HEK293 (cell line): Measurements from ENCODE around the gene FXYD4.

Source experiments
- CTCF ChIA-PET: fragments of 350-600 bp; formaldehyde crosslinking; extraction: SDS; loops from one replicate; lab custom pipeline; 2021; ENCODE audit warnings: antibody characterized with exemption; lab: Yijun Ruan, JAX
- POLR2A ChIA-PET: fragments of 300-600 bp; formaldehyde crosslinking; extraction: SDS; loops from one replicate; lab custom pipeline; 2020; ENCODE audit warnings: antibody characterized with exemption, inconsistent platforms; lab: Yijun Ruan, JAX
- H3K27ac ChIP-seq: fragments of 200-500 bp; sonication (Bioruptor generic); 2 replicates; pipeline ENCODE4 v1.5.1; 2014; ENCODE audit warnings: low read depth, low read length, control low read depth, inconsistent platforms; ENCODE audit errors: extremely low read depth
- H3K36me3 ChIP-seq, 2 experiments: fragments of 200-500 bp in 1 of 2; sonication (Bioruptor generic) in 1 of 2; 1 replicate in 1 of 2; 2 replicates in 1 of 2; pipeline ENCODE4 v1.5.1; 2014 to 2017; ENCODE audit warnings: inconsistent platforms in 2 of 2, low read length in 2 of 2; ENCODE audit not compliant: control insufficient read depth in 2 of 2, insufficient read depth in 1 of 2
- H3K4me1 ChIP-seq: fragments of 200-500 bp; sonication (Bioruptor generic); 2 replicates; pipeline ENCODE4 v1.5.1; 2014; ENCODE audit warnings: mild to moderate bottlenecking, low read length, inconsistent platforms; ENCODE audit not compliant: control insufficient read depth, insufficient read depth
- H3K4me3 ChIP-seq: 2 replicates; pipeline ENCODE4 v1.5.1; 2011; ENCODE audit warnings: low read depth, mild to moderate bottlenecking, control low read depth, low read length, moderate library complexity
- H3K9me3 ChIP-seq: fragments of 200-500 bp; sonication (Bioruptor generic); 2 replicates; pipeline ENCODE4 v1.5.1; 2014; ENCODE audit warnings: low read depth, low read length, inconsistent platforms; ENCODE audit not compliant: control insufficient read depth, insufficient read depth
- GFI1B ChIP-seq: fragments of 450-650 bp; formaldehyde crosslinking; IDR thresholded peaks from 2 replicates; pipeline ENCODE4 v1.5.1; 2016; ENCODE audit warnings: missing biosample characterization, missing genetic modification characterization
- HOXD13 ChIP-seq: sonication (generic); formaldehyde crosslinking; IDR thresholded peaks from 2 replicates; pipeline ENCODE4 v1.8.0; 2022; ENCODE audit warnings: missing genetic modification reagents, borderline replicate concordance
- SETDB1 ChIP-seq: IDR thresholded peaks from one replicate; pipeline ENCODE4 v1.6.1; 2017; ENCODE audit warnings: mild to moderate bottlenecking, low read length, moderate library complexity, mixed read lengths; ENCODE audit not compliant: insufficient read length
- TRIM28 ChIP-seq: IDR thresholded peaks from 2 replicates; pipeline ENCODE4 v1.6.1; 2011; ENCODE audit warnings: low read length, control low read depth, borderline replicate concordance
- YY2 ChIP-seq: fragments of 450-650 bp; formaldehyde crosslinking; IDR thresholded peaks from 2 replicates; pipeline ENCODE4 v1.5.1; 2016; ENCODE audit warnings: missing biosample characterization, missing genetic modification characterization
- ZBTB17 ChIP-seq: fragments of 450-650 bp; formaldehyde crosslinking; IDR thresholded peaks from 2 replicates; pipeline ENCODE4 v1.5.1; 2016; ENCODE audit warnings: missing biosample characterization, missing genetic modification characterization
- ZFP37 ChIP-seq: fragments of 450-650 bp; formaldehyde crosslinking; IDR thresholded peaks from 2 replicates; pipeline ENCODE4 v1.5.1; 2016; ENCODE audit warnings: missing biosample characterization, missing genetic modification characterization
- ZNF155 ChIP-seq: fragments of 450-650 bp; formaldehyde crosslinking; IDR thresholded peaks from 2 replicates; pipeline ENCODE4 v1.5.1; 2016; ENCODE audit warnings: missing biosample characterization, missing genetic modification characterization
- ZNF544 ChIP-seq: fragments of 450-650 bp; formaldehyde crosslinking; IDR thresholded peaks from 2 replicates; pipeline ENCODE4 v1.5.0; 2017; ENCODE audit warnings: missing biosample characterization, missing genetic modification characterization
- ZNF555 ChIP-seq: fragments of 450-650 bp; formaldehyde crosslinking; conservative IDR thresholded peaks from 2 replicates; pipeline ENCODE4 v1.5.1; 2017; ENCODE audit warnings: missing biosample characterization, mild to moderate bottlenecking, missing genetic modification characterization, inconsistent platforms
- ZNF600 ChIP-seq: fragments of 450-650 bp; formaldehyde crosslinking; IDR thresholded peaks from 2 replicates; pipeline ENCODE4 v1.5.1; 2016; ENCODE audit warnings: missing biosample characterization, missing genetic modification characterization
- ZNF623 ChIP-seq: fragments of 450-650 bp; formaldehyde crosslinking; IDR thresholded peaks from 2 replicates; pipeline ENCODE4 v1.5.1; 2016; ENCODE audit warnings: missing biosample characterization, missing genetic modification characterization
- ZNF747 ChIP-seq: fragments of 450-650 bp; formaldehyde crosslinking; IDR thresholded peaks from 2 replicates; pipeline ENCODE4 v1.5.1; 2016; ENCODE audit warnings: missing biosample characterization, missing genetic modification characterization
- TF ChIP-seq, protein P1 (sequence below): fragments of 450-650 bp; formaldehyde crosslinking; IDR thresholded peaks from 2 replicates; pipeline ENCODE4 v1.5.1; 2016; ENCODE audit warnings: missing biosample characterization, missing genetic modification characterization
- TF ChIP-seq, protein P2 (sequence below): fragments of 450-650 bp; formaldehyde crosslinking; IDR thresholded peaks from 2 replicates; pipeline ENCODE4 v1.5.1; 2016; ENCODE audit warnings: missing biosample characterization, missing genetic modification characterization
- TF ChIP-seq, protein P3 (sequence below): fragments of 450-650 bp; formaldehyde crosslinking; IDR thresholded peaks from 2 replicates; pipeline ENCODE4 v1.5.0; 2017; ENCODE audit warnings: missing biosample characterization, missing genetic modification characterization, borderline replicate concordance
- TF ChIP-seq, protein P4 (sequence below): fragments of 450-650 bp; formaldehyde crosslinking; IDR thresholded peaks from 2 replicates; pipeline ENCODE4 v1.5.1; 2016; ENCODE audit warnings: missing biosample characterization, missing genetic modification characterization

Gene FXYD4

DNA sequence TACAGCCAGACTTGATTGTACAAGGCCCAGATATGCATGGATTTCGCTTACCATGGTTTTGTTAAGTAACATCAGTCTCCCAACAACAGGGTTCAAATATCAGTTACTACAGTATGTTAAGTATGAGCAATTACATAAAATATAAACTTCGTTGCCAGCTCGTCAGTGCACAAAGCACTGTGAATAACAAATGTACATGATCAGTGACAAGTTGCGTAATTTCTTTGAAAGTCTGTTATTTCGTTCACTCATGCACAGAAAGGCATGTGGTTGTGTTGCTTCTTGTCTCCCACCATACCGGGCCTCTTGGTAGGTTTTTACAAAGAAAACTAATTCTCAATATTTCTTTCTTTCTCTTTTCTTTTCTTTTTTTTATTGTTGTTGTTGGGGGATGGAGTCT, 53.0 kb downstream of the FXYD4 start:
- Histone ChIP-seq H3K4me3 (no peak overlapping the region), H3K9me3 (no peaks in the 10 kb centered on the region), H3K27ac (no peak overlapping the region), H3K36me3 (no peaks in the 10 kb centered on the region), H3K4me1 (no peaks in the 10 kb centered on the region)
- ChIA-PET POLR2A (no interaction called here), CTCF (no interaction called here)
- TF ChIP-seq ZNF155, result no peak
- TF ChIP-seq, protein P1, sequence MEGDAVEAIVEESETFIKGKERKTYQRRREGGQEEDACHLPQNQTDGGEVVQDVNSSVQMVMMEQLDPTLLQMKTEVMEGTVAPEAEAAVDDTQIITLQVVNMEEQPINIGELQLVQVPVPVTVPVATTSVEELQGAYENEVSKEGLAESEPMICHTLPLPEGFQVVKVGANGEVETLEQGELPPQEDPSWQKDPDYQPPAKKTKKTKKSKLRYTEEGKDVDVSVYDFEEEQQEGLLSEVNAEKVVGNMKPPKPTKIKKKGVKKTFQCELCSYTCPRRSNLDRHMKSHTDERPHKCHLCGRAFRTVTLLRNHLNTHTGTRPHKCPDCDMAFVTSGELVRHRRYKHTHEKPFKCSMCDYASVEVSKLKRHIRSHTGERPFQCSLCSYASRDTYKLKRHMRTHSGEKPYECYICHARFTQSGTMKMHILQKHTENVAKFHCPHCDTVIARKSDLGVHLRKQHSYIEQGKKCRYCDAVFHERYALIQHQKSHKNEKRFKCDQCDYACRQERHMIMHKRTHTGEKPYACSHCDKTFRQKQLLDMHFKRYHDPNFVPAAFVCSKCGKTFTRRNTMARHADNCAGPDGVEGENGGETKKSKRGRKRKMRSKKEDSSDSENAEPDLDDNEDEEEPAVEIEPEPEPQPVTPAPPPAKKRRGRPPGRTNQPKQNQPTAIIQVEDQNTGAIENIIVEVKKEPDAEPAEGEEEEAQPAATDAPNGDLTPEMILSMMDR (tag by site-specific recombination), result no peak
- no peak for TF ChIP-seq ZNF555
- TF ChIP-seq YY2 (tag by site-specific recombination), result no peak
- no peak for TF ChIP-seq HOXD13 (CRISPR knock-in tag)
- TF ChIP-seq GFI1B (tag by site-specific recombination), result no peak
- TF ChIP-seq, protein P2, sequence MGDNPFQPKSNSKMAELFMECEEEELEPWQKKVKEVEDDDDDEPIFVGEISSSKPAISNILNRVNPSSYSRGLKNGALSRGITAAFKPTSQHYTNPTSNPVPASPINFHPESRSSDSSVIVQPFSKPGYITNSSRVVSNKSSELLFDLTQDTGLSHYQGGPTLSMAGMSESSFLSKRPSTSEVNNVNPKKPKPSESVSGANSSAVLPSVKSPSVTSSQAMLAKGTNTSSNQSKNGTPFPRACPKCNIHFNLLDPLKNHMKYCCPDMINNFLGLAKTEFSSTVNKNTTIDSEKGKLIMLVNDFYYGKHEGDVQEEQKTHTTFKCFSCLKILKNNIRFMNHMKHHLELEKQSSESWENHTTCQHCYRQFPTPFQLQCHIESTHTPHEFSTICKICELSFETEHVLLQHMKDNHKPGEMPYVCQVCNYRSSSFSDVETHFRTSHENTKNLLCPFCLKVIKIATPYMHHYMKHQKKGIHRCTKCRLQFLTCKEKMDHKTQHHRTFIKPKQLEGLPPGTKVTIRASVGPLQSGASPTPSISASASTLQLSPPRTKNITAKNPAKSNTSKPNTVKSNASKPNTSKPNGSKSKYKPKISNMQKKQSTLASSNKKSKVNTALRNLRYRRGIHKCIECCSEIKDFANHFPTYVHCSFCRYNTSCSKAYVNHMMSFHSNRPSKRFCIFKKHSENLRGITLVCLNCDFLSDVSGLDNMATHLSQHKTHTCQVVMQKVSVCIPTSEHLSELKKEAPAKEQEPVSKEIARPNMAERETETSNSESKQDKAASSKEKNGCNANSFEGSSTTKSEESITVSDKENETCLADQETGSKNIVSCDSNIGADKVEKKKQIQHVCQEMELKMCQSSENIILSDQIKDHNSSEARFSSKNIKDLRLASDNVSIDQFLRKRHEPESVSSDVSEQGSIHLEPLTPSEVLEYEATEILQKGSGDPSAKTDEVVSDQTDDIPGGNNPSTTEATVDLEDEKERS, result no peak
- no peak for TF ChIP-seq ZNF747 (tag by site-specific recombination)
- TF ChIP-seq ZNF623 (tag by site-specific recombination), result no peak
- TF ChIP-seq, protein P3, sequence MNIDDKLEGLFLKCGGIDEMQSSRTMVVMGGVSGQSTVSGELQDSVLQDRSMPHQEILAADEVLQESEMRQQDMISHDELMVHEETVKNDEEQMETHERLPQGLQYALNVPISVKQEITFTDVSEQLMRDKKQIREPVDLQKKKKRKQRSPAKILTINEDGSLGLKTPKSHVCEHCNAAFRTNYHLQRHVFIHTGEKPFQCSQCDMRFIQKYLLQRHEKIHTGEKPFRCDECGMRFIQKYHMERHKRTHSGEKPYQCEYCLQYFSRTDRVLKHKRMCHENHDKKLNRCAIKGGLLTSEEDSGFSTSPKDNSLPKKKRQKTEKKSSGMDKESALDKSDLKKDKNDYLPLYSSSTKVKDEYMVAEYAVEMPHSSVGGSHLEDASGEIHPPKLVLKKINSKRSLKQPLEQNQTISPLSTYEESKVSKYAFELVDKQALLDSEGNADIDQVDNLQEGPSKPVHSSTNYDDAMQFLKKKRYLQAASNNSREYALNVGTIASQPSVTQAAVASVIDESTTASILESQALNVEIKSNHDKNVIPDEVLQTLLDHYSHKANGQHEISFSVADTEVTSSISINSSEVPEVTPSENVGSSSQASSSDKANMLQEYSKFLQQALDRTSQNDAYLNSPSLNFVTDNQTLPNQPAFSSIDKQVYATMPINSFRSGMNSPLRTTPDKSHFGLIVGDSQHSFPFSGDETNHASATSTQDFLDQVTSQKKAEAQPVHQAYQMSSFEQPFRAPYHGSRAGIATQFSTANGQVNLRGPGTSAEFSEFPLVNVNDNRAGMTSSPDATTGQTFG, result no peak
- no peak for TF ChIP-seq TRIM28
- no peak for TF ChIP-seq ZFP37
- TF ChIP-seq, protein P4, sequence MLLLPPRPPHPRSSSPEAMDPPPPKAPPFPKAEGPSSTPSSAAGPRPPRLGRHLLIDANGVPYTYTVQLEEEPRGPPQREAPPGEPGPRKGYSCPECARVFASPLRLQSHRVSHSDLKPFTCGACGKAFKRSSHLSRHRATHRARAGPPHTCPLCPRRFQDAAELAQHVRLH, result no peak
- TF ChIP-seq ZNF600, result no peak
- TF ChIP-seq SETDB1, result no peak
- TF ChIP-seq ZNF544 (tag by site-specific recombination), result no peak
- no peak for TF ChIP-seq ZBTB17 (tag by site-specific recombination)
